HG02571 (cell line): ENCODE data around the gene HUS1.
"Not testable (repeated sequence)": the region's sequence is repeated elsewhere in the genome, so short reads cannot be mapped to it uniquely, and the experiment has no call there.

Experiments used
- ATAC-seq: cut with Tn5 transposase; IDR thresholded peaks from one replicate; pipeline ENCODE4 v1.9.1; 2021; ENCODE audit warnings: mild to moderate bottlenecking, moderate library complexity; ENCODE audit not compliant: unreplicated experiment

The HUS1 gene

GRCh38 chr7:47945261-47946015 lies 34.0 kb downstream of the HUS1 start:
- ATAC-seq: peak; percentile 55

GRCh38 chr7:47944536-47945260 lies 34.7 kb downstream of the HUS1 start:
- no peak for ATAC-seq

GRCh38 chr7:47943676-47944474 lies 35.5 kb downstream of the HUS1 start:
- no peak for ATAC-seq

GRCh38 chr7:47942651-47943050 lies 36.8 kb downstream of the HUS1 start:
- not testable (repeated sequence) for ATAC-seq

DNA sequence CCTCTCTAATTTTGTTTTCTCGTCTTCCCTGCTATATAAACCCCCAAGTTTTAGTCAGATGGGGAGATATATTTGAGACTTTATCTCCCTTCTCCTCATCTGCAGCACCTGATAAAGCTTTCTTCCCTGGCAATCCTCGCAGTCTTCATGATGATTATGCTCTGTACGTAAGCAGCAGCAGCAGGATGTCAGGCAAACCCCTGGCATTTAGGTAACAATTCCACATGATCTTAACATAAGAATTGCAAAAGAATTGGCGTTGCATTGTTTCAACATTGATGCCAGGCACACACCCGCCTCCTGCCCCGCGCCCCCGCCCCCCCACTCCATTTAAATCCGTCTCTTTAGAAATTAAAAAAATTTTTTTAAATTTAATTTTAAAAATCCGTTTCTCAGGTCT lies 37.3 kb downstream of the HUS1 start:
- no peak for ATAC-seq

- no peak for ATAC-seq
Observed at GRCh38 chr7:47941136-47941844, 38.1 kb downstream of the HUS1 start.

DNA sequence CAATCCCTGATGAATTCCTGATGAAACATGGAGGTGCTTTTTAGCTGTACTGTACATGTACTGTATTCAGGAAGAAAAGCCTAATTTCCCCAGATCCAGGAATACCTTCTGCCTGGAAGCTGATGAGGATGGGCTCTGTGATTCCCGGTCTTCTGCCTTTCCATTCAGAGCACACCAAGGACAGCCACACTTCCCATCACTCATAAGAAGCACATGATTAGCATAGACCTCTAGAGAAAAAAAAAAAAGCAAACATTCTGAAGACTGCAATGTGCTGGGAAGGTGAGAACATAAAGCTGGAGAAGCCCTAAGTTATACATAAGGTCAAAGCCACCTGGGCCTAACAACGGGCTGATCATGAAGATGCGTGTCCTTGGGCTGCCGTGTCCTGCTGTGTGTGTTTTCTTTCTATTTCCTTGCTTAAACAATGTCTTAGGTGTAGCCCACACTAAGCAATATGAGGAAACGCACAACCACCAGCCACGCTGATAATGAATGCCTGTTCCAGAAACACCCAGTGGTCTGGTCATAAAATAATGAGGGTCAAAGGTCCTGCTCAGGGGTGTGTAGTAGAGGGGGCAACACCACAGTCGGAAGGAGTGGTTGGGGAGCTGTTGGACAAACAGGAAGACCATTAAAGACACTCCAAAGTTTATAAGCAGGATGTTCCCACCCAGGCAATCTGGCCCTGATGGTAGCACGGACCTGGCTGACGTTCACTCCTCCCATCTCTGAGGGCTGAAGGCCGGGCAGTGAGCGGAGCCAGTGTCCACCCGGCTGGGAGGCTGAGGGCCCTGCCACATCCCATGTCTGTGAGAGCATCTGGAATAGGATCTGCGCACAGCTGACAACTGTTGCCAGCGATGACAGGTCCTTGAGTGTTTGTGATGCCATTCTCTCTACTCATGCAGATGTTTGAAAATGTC lies 39.1 kb downstream of the HUS1 start:
- ATAC-seq: no peak

- ATAC-seq: no peak
Observed at GRCh38 chr7:47939425-47940036, 39.9 kb downstream of the HUS1 start.

- ATAC-seq: no peak
Observed at GRCh38 chr7:47938574-47939165, 40.7 kb downstream of the HUS1 start.

DNA sequence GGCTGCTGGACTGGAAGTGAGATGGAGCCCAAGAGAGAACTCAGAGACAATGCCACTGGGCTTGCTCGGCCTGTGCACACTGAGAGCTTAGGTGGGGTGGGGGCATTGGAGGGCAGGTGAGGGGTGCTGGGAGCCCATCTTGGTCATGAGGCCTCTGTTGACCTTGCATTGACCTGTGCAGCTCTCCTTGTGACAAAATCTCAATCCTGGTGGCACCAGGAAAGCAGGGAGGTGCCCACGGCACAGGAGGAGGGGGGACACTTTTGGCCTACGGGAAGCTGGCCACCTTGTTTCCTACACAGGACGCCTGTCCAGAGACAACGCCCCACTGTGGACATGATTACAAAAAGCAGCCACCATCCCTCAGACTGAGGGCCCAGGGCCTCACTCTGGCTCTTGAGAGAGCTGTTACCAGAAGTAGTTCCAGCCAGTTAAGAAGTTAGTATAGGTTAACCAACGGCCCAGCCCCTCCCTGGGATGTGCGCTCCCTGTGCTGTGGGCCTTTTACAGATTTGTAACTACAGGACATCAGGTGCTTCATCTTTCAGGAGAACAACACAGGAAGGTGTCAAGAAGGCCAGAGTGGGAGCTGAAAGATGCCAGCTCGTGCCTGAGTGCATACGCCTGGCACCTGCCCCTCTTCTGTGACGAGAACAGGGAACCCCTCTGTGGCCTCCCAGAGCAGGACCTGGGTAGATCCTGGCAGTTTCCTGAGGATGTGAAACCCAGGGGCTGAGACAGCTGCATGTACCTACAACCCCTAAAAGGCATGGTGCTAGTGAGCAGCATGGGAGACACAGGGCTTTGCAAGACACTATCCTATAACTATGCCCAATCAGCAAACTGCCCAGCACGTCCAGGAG lies 41.5 kb downstream of the HUS1 start:
- ATAC-seq: peak; percentile 44

GRCh38 chr7:47937065-47937687 lies 42.2 kb downstream of the HUS1 start:
- ATAC-seq: peak; percentile 95

GRCh38 chr7:47936323-47936722 lies 43.1 kb downstream of the HUS1 start:
- no peak for ATAC-seq

DNA sequence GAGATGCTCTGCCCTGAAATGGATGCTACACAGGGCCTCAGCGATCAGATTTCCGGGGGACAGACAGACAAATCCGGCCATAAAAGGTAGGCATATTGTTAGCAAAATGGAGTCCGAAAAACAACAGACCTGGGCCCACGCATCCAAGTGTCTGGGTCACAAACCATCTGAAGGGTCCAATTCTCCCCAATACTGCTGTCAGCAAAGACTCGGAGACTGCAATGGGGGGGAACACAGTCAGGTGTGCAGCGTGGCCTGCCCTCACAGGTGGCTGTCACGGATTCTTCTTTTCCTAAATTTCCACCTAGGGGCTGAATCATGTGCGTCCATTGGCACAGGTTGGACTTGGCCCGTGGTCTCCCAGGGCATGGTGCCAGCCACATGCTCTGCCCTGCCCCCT lies 44.1 kb downstream of the HUS1 start:
- no peak for ATAC-seq

DNA sequence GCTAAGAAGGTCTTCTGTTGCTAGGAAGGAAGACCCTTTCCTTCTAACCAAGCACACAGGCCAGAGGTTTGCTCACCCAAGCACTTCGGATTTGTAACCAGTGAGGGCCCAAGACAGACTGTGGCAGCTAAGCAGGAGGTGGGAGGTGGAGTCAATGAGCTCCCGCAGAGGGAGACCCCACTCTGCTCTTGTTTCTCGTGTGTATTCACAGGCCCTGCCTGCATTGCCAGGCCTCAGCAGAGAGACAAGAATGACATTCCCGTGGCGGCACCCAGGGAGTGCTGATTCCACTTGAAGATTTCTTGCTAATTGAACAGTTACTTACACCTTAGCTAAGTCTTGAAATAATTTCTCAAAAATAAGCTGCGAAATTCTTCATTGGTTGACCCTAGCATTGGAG lies 44.6 kb downstream of the HUS1 start:
- ATAC-seq: no peak

- ATAC-seq: no peak
Observed at GRCh38 chr7:47933215-47933614, 46.2 kb downstream of the HUS1 start.

- no peak for ATAC-seq
Observed at GRCh38 chr7:47932466-47933037, 46.9 kb downstream of the HUS1 start.

DNA sequence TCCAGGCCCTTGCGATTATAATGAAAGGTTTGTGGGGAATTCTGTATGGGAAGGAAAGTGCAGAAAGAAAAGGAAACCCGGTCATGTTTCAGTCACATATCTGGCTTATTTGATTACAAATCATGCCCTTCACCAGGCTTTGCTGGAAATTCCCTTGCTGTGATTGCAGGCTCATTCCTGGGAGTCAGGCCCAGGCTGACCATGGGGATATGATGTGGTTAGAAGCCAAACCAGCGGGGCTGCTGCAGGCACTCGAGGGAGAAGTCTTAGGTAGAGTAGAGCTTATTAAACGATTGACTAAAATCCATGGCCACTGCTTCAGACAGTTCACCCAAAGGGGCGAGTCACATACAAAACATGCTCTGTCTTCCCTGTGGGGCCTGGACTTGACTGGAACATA lies 47.4 kb downstream of the HUS1 start:
- no peak for ATAC-seq
